Sigmoid colon (tissue), 3 donors: ENCODE data around the gene MYCL.

Experiments
- POLR2A ChIP-seq, 2 donors: fragments of 450-650 bp; IDR thresholded peaks; one replicate each; pipeline ENCODE4 v1.6.1; 2016; ENCODE audit warnings: antibody characterized with exemption in 2 of 2, mild to moderate bottlenecking in 2 of 2, moderate library complexity in 2 of 2
- TF ChIP-seq, protein P1 (sequence below), 4 experiments: fragments of 450-650 bp in 3 of 4; fragments of 200-600 bp in 1 of 4; IDR thresholded peaks; one replicate each; pipeline ENCODE4 v1.5.1; 2016 to 2019; ENCODE audit warnings: antibody characterized with exemption in 4 of 4, mild to moderate bottlenecking in 3 of 4, moderate library complexity in 2 of 4

DNA sequence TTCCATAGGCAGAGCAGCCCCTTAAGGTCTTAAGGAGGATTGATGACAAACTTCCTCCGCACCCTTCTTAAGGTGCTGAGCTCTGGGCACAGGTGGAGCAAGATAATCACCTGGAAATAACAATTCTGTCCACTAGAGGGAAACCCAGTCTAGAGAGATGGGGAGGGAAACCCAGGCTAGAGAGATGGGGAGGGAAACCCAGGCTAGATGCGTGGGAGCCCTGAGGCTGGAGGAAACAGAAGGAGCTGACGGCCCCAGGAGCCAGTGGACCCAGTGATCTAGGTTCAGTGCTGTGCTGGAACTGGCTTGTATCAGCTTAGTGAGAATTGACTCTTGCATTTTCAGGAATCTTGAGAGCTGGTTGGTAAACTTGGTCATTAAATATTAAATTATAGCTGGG, 17.8 kb upstream of the MYCL start:
- TF ChIP-seq POLR2A (IDR thresholded peaks at IDR 0.05): no peak
- TF ChIP-seq, protein P1, sequence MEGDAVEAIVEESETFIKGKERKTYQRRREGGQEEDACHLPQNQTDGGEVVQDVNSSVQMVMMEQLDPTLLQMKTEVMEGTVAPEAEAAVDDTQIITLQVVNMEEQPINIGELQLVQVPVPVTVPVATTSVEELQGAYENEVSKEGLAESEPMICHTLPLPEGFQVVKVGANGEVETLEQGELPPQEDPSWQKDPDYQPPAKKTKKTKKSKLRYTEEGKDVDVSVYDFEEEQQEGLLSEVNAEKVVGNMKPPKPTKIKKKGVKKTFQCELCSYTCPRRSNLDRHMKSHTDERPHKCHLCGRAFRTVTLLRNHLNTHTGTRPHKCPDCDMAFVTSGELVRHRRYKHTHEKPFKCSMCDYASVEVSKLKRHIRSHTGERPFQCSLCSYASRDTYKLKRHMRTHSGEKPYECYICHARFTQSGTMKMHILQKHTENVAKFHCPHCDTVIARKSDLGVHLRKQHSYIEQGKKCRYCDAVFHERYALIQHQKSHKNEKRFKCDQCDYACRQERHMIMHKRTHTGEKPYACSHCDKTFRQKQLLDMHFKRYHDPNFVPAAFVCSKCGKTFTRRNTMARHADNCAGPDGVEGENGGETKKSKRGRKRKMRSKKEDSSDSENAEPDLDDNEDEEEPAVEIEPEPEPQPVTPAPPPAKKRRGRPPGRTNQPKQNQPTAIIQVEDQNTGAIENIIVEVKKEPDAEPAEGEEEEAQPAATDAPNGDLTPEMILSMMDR (IDR thresholded peaks at IDR 0.05): peak; percentile 21 to 61 (median 38)
